SK-N-MC (cell line): ENCODE measurements around the gene OPCML.

Experiments used
- EZH2 ChIP-seq: fragments of 200-600 bp; sonication (generic); IDR thresholded peaks from one replicate; pipeline ENCODE4 v1.6.1; 2017; ENCODE audit warnings: antibody characterized with exemption
- POLR2AphosphoS5 ChIP-seq: IDR thresholded peaks from 2 replicates; pipeline ENCODE4 v1.6.1; 2012; ENCODE audit warnings: mild to moderate bottlenecking, low read depth, low read length, borderline replicate concordance

DNA sequence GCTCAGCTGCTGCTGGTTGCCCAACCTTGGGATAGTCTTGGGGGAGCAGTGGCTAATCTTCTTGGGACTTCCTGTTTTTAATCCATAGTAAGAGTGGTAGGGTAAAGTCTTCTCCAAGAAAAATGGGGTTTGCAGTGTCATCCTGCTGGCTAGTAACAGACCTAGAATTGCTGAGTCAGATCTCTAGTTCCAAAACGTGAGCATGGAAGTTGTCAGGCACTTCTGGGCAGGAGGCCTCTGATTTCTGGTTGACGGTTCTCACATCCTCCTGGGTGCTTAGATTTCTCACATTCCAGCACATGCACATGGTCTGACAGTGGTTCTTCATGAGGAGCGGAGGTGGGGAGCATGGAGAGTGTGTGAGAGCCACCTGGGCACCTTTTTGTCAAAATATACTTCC lies 410.0 kb downstream of the OPCML start:
- TF ChIP-seq EZH2 (no peak), POLR2AphosphoS5 (no peak)
